NCI-H526 (cell line): Measurements from ENCODE around the gene XRCC3.
A peak's percentile ranks its signal among the peaks of the same experiment; 100 is the strongest.

Experiments used
- DNase-seq, 2 experiments: peaks; one replicate each; lab custom pipeline; 2025; lab: John Stamatoyannopoulos, UW

The XRCC3 gene

GRCh38 chr14:103726474-103726873, 11.2 kb upstream of the XRCC3 start:
- DNase-seq = no peak

- DNase-seq = no peak
Observed at GRCh38 chr14:103725739-103726395, 10.6 kb upstream of the XRCC3 start.

GRCh38 chr14:103725001-103725682, 9.9 kb upstream of the XRCC3 start:
- no peak for DNase-seq

- no peak for DNase-seq
Observed at GRCh38 chr14:103724116-103724515, 8.9 kb upstream of the XRCC3 start.

GRCh38 chr14:103723748-103724081, 8.5 kb upstream of the XRCC3 start:
- no peak for DNase-seq

- no peak for DNase-seq
Observed at GRCh38 chr14:103721334-103722120, 6.3 kb upstream of the XRCC3 start.

GRCh38 chr14:103719751-103720150, 4.5 kb upstream of the XRCC3 start:
- no peak for DNase-seq

GRCh38 chr14:103718572-103718971, 3.3 kb upstream of the XRCC3 start:
- DNase-seq = no peak

- no peak for DNase-seq
Observed at GRCh38 chr14:103716899-103717411, 1.7 kb upstream of the XRCC3 start.

- DNase-seq = peak in 1 of 2 experiments; percentile 57
Observed at GRCh38 chr14:103716091-103716801, 995 bp upstream of the XRCC3 start.

GRCh38 chr14:103714063-103714724, 1.1 kb downstream of the XRCC3 start:
- no peak for DNase-seq

GRCh38 chr14:103713304-103714062, 1.8 kb downstream of the XRCC3 start:
- no peak for DNase-seq

GRCh38 chr14:103712633-103713247, 2.5 kb downstream of the XRCC3 start:
- no peak for DNase-seq

GRCh38 chr14:103711516-103712431, 3.5 kb downstream of the XRCC3 start:
- no peak for DNase-seq

GRCh38 chr14:103710771-103711377, 4.4 kb downstream of the XRCC3 start:
- peak in 1 of 2 experiments; percentile 53 for DNase-seq

- DNase-seq = no peak
Observed at GRCh38 chr14:103709814-103710213, 5.4 kb downstream of the XRCC3 start.

- no peak for DNase-seq
Observed at GRCh38 chr14:103708750-103709187, 6.5 kb downstream of the XRCC3 start.

- DNase-seq = no peak
Observed at GRCh38 chr14:103707329-103708263, 7.7 kb downstream of the XRCC3 start.
